HEK293 (cell line): ENCODE data around the gene TRAPPC2L.

ENCODE experiments used
- AEBP2 ChIP-seq: fragments of 450-650 bp; formaldehyde crosslinking; IDR thresholded peaks from 2 replicates; pipeline ENCODE4 v1.5.1; 2016; ENCODE audit warnings: missing biosample characterization, missing genetic modification characterization, borderline replicate concordance
- BCL11A ChIP-seq: fragments of 450-650 bp; formaldehyde crosslinking; IDR thresholded peaks from 2 replicates; pipeline ENCODE4 v1.5.1; 2016; ENCODE audit warnings: low read depth, missing biosample characterization, missing genetic modification characterization
- CTCF ChIP-seq: fragments of 450-650 bp; formaldehyde crosslinking; IDR thresholded peaks from 2 replicates; pipeline ENCODE4 v1.5.1; 2016; ENCODE audit warnings: missing biosample characterization, missing genetic modification characterization
- GLIS2 ChIP-seq: fragments of 450-650 bp; formaldehyde crosslinking; IDR thresholded peaks from 2 replicates; pipeline ENCODE4 v1.5.1; 2016; ENCODE audit warnings: missing biosample characterization, missing genetic modification characterization
- KLF16 ChIP-seq: fragments of 450-650 bp; formaldehyde crosslinking; IDR thresholded peaks from 2 replicates; pipeline ENCODE4 v1.5.1; 2017; ENCODE audit warnings: missing biosample characterization, missing genetic modification characterization
- KLF17 ChIP-seq: fragments of 450-650 bp; formaldehyde crosslinking; IDR thresholded peaks from 2 replicates; pipeline ENCODE4 v1.5.1; 2016; ENCODE audit warnings: missing biosample characterization, missing genetic modification characterization
- KLF9 ChIP-seq: fragments of 450-650 bp; formaldehyde crosslinking; IDR thresholded peaks from 2 replicates; pipeline ENCODE4 v1.5.1; 2016; ENCODE audit warnings: missing biosample characterization, missing genetic modification characterization, low read depth
- PATZ1 ChIP-seq: fragments of 450-650 bp; formaldehyde crosslinking; IDR thresholded peaks from 2 replicates; pipeline ENCODE4 v1.5.1; 2016; ENCODE audit warnings: missing biosample characterization, missing genetic modification characterization
- PRDM4 ChIP-seq: fragments of 450-650 bp; formaldehyde crosslinking; IDR thresholded peaks from 2 replicates; pipeline ENCODE4 v1.5.1; 2017; ENCODE audit warnings: missing biosample characterization, missing genetic modification characterization
- PRDM6 ChIP-seq: fragments of 450-650 bp; formaldehyde crosslinking; IDR thresholded peaks from 2 replicates; pipeline ENCODE4 v1.5.1; 2017; ENCODE audit warnings: missing biosample characterization, missing genetic modification characterization
- RBAK ChIP-seq: fragments of 450-650 bp; formaldehyde crosslinking; IDR thresholded peaks from 2 replicates; pipeline ENCODE4 v1.5.1; 2016; ENCODE audit warnings: missing biosample characterization, missing genetic modification characterization
- REPIN1 ChIP-seq: fragments of 450-650 bp; formaldehyde crosslinking; IDR thresholded peaks from 2 replicates; pipeline ENCODE4 v1.5.1; 2017; ENCODE audit warnings: missing biosample characterization, missing genetic modification characterization, low read depth
- SP3 ChIP-seq: fragments of 450-650 bp; formaldehyde crosslinking; IDR thresholded peaks from 2 replicates; pipeline ENCODE4 v1.5.1; 2016; ENCODE audit warnings: missing biosample characterization, missing genetic modification characterization
- ZBTB17 ChIP-seq: fragments of 450-650 bp; formaldehyde crosslinking; IDR thresholded peaks from 2 replicates; pipeline ENCODE4 v1.5.1; 2016; ENCODE audit warnings: missing biosample characterization, missing genetic modification characterization
- ZBTB48 ChIP-seq: fragments of 450-650 bp; formaldehyde crosslinking; IDR thresholded peaks from 2 replicates; pipeline ENCODE4 v1.5.1; 2016; ENCODE audit warnings: missing biosample characterization, missing genetic modification characterization
- ZFHX2 ChIP-seq: fragments of 450-650 bp; formaldehyde crosslinking; conservative IDR thresholded peaks from 2 replicates; pipeline ENCODE4 v1.5.1; 2016; ENCODE audit warnings: missing biosample characterization, missing genetic modification characterization
- ZNF175 ChIP-seq: fragments of 450-650 bp; formaldehyde crosslinking; IDR thresholded peaks from 2 replicates; pipeline ENCODE4 v1.5.1; 2016; ENCODE audit warnings: missing biosample characterization, missing genetic modification characterization
- ZNF23 ChIP-seq: fragments of 450-650 bp; formaldehyde crosslinking; IDR thresholded peaks from 2 replicates; pipeline ENCODE4 v1.5.1; 2016; ENCODE audit warnings: missing biosample characterization, missing genetic modification characterization, borderline replicate concordance
- ZNF324 ChIP-seq: fragments of 450-650 bp; formaldehyde crosslinking; IDR thresholded peaks from 2 replicates; pipeline ENCODE4 v1.5.1; 2016; ENCODE audit warnings: missing biosample characterization, missing genetic modification characterization
- ZNF426 ChIP-seq: fragments of 450-650 bp; formaldehyde crosslinking; IDR thresholded peaks from 2 replicates; pipeline ENCODE4 v1.5.1; 2017; ENCODE audit warnings: missing biosample characterization, missing genetic modification characterization, mild to moderate bottlenecking, inconsistent platforms, moderate library complexity
- ZNF501 ChIP-seq: fragments of 450-650 bp; formaldehyde crosslinking; IDR thresholded peaks from 2 replicates; pipeline ENCODE4 v1.5.1; 2016; ENCODE audit warnings: missing biosample characterization, missing genetic modification characterization
- ZNF600 ChIP-seq: fragments of 450-650 bp; formaldehyde crosslinking; IDR thresholded peaks from 2 replicates; pipeline ENCODE4 v1.5.1; 2016; ENCODE audit warnings: missing biosample characterization, missing genetic modification characterization
- ZNF76 ChIP-seq: fragments of 450-650 bp; formaldehyde crosslinking; IDR thresholded peaks from 2 replicates; pipeline ENCODE4; 2016; ENCODE audit warnings: low read depth, missing biosample characterization, missing genetic modification characterization, borderline replicate concordance
- ZNF768 ChIP-seq: fragments of 450-650 bp; formaldehyde crosslinking; IDR thresholded peaks from 2 replicates; pipeline ENCODE4 v1.5.1; 2018; ENCODE audit warnings: missing biosample characterization, mild to moderate bottlenecking, missing genetic modification characterization
- ZSCAN18 ChIP-seq: fragments of 450-650 bp; formaldehyde crosslinking; IDR thresholded peaks from 2 replicates; pipeline ENCODE4 v1.5.1; 2016; ENCODE audit warnings: missing biosample characterization, missing genetic modification characterization

Gene TRAPPC2L

GRCh38 chr16:88810912-88811768, 45.8 kb upstream of the TRAPPC2L start (continued):
- TF ChIP-seq ZSCAN18 (tag by site-specific recombination) = no peak
- 0 out of 2 replicates have a peak, but pooled peaks have one; percentile 2 for TF ChIP-seq KLF9 (tag by site-specific recombination)
- no peak for TF ChIP-seq AEBP2 (tag by site-specific recombination)
- TF ChIP-seq PATZ1 (tag by site-specific recombination) = peak; percentile 91
- TF ChIP-seq SP3 = no peak
- TF ChIP-seq ZBTB17 = peak; percentile 27; the same call in 1 of the 2 replicates
- TF ChIP-seq BCL11A = peak; percentile 66; the same call in 1 of the 2 replicates
- peak; percentile 42; the same call in 1 of the 2 replicates for TF ChIP-seq KLF17
- 0 out of 2 replicates have a peak, but pooled peaks have one; percentile 40 for TF ChIP-seq ZNF324 (tag by site-specific recombination)
- no peak for TF ChIP-seq ZNF175
- TF ChIP-seq ZNF768 (tag by site-specific recombination) = no peak
- TF ChIP-seq ZFHX2 (tag by site-specific recombination) = no peak; the same call in 1 of the 2 replicates
- TF ChIP-seq PRDM6 (tag by site-specific recombination) = no peak
- TF ChIP-seq GLIS2 (tag by site-specific recombination) = peak; percentile 84
- TF ChIP-seq ZNF23 (tag by site-specific recombination) = peak; percentile 5; the same call in 1 of the 2 replicates
- 0 out of 2 replicates have a peak, but pooled peaks have one; percentile 13 for TF ChIP-seq ZBTB48 (tag by site-specific recombination)
- no peak for TF ChIP-seq RBAK (tag by site-specific recombination)
- TF ChIP-seq CTCF (tag by site-specific recombination) = peak; percentile 25; the same call in 1 of the 2 replicates
- no peak for TF ChIP-seq PRDM4
- TF ChIP-seq ZNF426 = no peak
- peak; percentile 27 for TF ChIP-seq ZNF501 (tag by site-specific recombination)
- TF ChIP-seq ZNF600 (tag by site-specific recombination) = peak; percentile 84
- TF ChIP-seq KLF16 = peak; percentile 73
- TF ChIP-seq REPIN1 (tag by site-specific recombination) = no peak
- no peak for TF ChIP-seq ZNF76 (tag by site-specific recombination)
